Panc1 (cell line): ENCODE measurements around the gene SYTL5.

Source experiments
- CTCF ChIP-seq: fragments of 450-650 bp; IDR thresholded peaks from 2 replicates; pipeline ENCODE4 v1.5.1; 2017; ENCODE audit warnings: mild to moderate bottlenecking
- POLR2AphosphoS5 ChIP-seq: IDR thresholded peaks from 2 replicates; pipeline ENCODE4 v1.6.1; 2012; ENCODE audit warnings: mild to moderate bottlenecking, low read depth, low read length, moderate library complexity

- TF ChIP-seq CTCF (no peak), POLR2AphosphoS5 (no peak)
Observed at GRCh38 chrX:38095971-38096529, 89.7 kb downstream of the SYTL5 start.
